ENCODE data around the gene FZD4.
"Not testable (repeated sequence)": the region's sequence is repeated elsewhere in the genome, so short reads cannot be mapped to it uniquely, and the experiment has no call there.

The FZD4 gene

DNA sequence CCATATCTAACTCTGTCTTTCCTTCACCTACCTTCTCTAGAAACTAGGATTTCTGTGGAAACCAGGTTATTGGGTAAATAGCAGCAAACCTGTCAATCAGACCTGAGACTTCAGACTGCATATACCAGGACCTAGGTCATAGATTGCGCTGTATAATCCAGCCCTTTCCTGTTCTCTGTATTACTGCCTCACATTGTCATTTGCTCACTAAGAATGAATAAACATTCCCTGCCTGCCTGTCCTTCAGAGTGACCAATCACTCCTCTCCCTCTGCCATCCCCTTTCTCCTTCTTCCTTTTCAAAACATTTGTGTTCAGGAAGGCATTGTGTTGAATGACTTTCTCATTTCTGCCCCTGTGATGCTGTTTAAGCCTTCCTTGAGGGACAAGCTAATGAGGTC lies 14.1 kb upstream of the FZD4 start:
- no peak for TF ChIP-seq ZFX (IDR thresholded peaks at IDR 0.05)

DNA sequence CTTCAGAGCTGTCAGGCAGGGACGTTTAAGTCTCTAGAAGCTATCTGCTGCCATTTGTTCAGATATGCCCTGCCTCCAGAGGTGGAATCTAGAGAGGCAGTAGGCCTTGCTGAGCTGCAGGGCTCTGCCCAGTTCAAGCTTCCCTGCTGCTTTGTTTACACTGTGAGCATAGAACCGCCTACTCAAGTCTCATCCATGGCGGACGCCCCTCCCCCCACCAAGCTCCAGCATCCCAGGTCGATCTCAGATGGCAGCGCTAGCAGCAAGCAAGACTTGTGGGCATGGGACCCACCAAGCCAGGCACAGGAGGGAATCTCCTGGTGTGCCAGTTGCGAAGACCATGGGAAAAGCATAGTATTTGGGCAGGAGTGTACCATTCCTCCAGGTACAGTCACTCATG lies 12.4 kb upstream of the FZD4 start:
- H3K27ac ChIP-seq, result not testable (repeated sequence)

More for the DNA sequence above, 14.1 kb upstream of the FZD4 start:
- no peak overlapping the region for H3K27ac ChIP-seq

DNA sequence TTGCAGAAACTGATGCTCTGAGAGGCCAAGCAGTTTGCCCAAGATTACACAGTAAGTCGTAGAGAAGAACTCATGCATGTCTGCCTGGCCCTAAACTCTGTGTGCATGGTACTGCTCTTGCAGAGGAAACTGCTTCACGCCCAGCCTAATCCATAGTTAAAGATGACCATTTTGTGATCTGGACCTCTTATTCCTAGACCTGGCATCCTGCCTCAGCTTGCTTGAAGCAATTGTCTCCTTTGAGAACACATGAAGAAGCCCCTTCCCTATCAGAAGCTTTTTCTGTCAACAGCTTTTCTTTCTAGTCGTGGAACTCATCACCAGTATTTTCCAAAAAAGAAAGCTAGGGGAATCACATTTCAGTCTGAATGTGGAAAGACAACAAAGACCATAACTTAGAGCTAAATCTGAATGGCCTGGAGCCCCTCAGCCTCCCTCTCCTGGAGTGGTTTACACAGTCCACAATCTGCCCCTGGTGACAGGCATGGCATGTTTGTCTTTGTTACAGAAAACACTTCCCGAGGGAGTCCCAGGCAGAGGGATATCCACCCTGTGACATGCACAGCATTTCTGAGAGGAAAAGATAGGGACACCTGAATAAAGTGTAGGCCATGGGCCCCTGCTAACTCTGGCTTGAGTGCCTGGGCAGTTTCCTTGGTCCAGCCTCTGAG lies 2.9 kb upstream of the FZD4 start:
- no peak overlapping the region for H3K27ac ChIP-seq
- TF ChIP-seq, protein P1, sequence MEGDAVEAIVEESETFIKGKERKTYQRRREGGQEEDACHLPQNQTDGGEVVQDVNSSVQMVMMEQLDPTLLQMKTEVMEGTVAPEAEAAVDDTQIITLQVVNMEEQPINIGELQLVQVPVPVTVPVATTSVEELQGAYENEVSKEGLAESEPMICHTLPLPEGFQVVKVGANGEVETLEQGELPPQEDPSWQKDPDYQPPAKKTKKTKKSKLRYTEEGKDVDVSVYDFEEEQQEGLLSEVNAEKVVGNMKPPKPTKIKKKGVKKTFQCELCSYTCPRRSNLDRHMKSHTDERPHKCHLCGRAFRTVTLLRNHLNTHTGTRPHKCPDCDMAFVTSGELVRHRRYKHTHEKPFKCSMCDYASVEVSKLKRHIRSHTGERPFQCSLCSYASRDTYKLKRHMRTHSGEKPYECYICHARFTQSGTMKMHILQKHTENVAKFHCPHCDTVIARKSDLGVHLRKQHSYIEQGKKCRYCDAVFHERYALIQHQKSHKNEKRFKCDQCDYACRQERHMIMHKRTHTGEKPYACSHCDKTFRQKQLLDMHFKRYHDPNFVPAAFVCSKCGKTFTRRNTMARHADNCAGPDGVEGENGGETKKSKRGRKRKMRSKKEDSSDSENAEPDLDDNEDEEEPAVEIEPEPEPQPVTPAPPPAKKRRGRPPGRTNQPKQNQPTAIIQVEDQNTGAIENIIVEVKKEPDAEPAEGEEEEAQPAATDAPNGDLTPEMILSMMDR (conservative IDR thresholded peaks at IDR 0.05), result no peak
- no peak for TF ChIP-seq ZFX (IDR thresholded peaks at IDR 0.05)

DNA sequence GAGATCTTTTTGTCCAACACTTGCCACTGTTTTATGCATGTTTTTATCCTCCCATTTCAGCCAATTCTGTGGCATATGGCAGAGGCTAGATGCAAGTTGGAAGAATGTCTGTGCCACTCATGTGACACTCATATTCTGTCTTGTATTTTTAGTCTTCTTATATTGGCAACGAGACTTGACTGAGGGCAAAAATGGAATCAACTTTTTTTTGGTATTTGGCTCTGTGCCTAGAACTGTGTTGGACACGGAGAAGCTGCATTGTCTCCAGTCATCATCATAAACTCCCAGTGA lies 1.7 kb upstream of the FZD4 start:
- no peak for TF ChIP-seq ZFX (IDR thresholded peaks at IDR 0.05)
- TF ChIP-seq, protein P1 (conservative IDR thresholded peaks at IDR 0.05), result no peak
- no peak overlapping the region for H3K27ac ChIP-seq

DNA sequence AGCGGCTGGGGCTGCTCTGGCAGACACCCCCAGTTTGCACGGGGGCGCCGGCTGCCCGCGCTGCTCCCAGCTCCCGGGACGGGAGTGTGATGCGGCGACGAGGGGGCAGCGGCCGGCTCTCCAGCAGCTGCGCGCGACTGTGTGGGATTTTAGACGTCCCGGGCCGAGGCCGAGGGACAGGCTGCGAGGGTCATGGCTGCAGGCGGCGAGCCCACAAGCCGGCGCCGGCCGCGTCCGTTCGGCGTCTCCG lies 159 bp downstream of the FZD4 start:
- H3K27ac ChIP-seq, result peak overlapping the region; percentile 98
- TF ChIP-seq, protein P1 (conservative IDR thresholded peaks at IDR 0.05), result no peak
- TF ChIP-seq ZFX (IDR thresholded peaks at IDR 0.05), result peak; percentile 29; the same call in 1 of the 2 replicates

DNA sequence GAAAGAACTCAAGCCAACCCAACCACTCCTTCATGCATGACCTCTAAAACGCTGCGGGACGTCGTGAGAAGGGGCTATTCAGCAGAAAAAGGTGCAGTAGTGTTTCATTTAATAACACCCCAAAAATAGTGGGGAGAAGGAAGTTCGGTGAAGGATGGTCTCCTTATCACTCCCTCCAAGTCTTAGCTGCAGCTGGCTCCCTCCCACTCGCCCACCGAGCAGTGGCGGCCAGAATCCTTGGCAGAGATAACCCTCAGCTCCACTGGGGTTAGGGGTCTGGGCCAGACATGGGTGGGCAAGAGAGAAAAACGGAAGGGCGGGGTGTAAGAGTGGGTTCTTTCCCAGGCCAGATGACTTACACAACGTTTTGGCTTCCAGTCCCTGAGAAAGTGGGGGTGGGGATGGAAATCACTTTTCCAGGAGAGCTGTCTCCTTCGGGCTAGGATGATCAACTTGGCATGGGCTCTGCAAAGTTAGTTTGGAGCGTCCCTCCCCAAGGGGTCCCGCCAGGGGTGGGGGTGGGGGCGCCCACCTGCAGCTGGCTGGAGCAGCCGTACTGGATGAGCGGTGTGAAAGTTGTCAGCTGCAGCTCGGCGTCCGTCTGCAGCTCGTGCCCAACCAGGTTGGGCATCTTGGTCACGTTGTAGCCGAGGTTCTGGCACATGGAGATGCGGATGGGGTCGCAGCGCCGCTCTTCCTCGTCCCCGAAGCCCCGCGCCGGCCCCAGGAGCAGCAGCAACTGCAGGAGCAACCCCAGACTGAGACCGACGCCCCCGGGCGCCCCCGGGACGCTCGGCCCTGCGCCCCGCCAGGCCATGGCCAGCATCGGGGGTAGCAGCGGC lies 705 bp downstream of the FZD4 start:
- H3K27ac ChIP-seq, result peak overlapping the region; percentile 98

DNA sequence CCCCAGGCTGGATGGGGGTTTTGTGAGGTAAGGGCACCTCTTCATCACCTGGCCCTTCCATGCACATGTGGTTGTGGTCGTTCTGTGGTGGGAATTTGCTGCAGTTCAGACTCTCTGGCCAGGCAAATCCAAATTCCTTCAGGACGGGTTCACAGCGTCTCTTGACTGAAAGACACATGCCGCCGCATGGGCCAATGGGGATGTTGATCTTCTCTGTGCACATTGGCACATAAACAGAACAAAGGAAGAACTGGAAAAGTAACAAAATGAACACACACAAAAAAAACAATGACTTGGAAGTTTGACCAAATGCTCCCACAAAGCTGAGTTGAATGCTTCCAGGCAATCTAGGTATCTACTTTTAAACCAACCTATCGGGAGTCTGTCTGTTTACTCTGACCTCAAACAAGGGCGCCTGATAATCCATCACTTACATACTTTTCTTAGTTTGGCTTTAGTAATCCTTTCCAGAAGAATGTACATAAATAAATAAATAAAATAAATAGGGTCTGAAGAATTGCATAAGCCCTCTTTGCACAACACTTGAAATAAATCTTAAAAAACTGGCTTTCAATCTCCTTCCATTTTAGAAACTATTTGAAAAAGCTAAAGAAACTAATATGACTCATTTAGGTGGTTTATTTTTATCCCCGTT lies 2.8 kb downstream of the FZD4 start:
- TF ChIP-seq ZFX (IDR thresholded peaks at IDR 0.05), result no peak
- TF ChIP-seq, protein P1 (conservative IDR thresholded peaks at IDR 0.05), result no peak
- peak overlapping the region; percentile 30 for H3K27ac ChIP-seq

More for the DNA sequence above, 705 bp downstream of the FZD4 start:
- no peak for TF ChIP-seq ZFX (IDR thresholded peaks at IDR 0.05)
- TF ChIP-seq, protein P1 (conservative IDR thresholded peaks at IDR 0.05), result no peak

DNA sequence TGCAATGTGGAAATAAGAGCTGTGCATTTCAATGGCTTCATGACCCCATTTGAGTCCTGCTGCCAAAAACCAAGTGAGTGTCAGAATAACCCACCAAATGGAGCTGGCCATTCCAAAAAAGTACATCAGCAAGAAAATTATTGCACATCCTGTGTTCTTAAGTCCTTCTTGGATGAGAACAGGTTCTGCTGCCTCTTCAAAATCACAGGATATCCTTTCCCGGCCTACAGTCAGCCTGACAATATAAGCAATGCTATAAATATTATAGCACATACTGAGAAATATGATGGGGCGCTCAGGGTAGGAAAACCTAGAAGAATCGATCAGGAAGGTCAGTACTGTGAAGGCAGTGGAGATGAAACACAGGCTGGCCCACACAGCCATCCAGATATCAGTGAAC lies 3.5 kb downstream of the FZD4 start:
- H3K27ac ChIP-seq, result peak overlapping the region; percentile 30
- TF ChIP-seq, protein P1 (conservative IDR thresholded peaks at IDR 0.05), result no peak
- no peak for TF ChIP-seq ZFX (IDR thresholded peaks at IDR 0.05)
